HepG2 (cell line): Measurements from ENCODE around the gene CLEC9A. TPM values are rescaled to one million over a fixed set of nuclear protein-coding genes. Genes with fewer than 3 reads are reported as not detected.
"Not testable (repeated sequence)": the region's sequence is repeated elsewhere in the genome, so short reads cannot be mapped to it uniquely, and the experiment has no call there.

Experiments used
- ATAC-seq: fragments of 200-7000 bp; cut with Tn5 transposase; 3 replicates; pipeline ENCODE4 v1.9.1; 2020; ENCODE audit warnings: mild to moderate bottlenecking, moderate library complexity
- BruUV-seq: library from RNA; stranded (reverse); fragments of 400-500 nt; replicated peaks from 2 replicates; lab custom pipeline; 2021; lab: Mats Ljungman, UMichigan
- CTCF ChIA-PET: fragments of 300-600 bp; formaldehyde crosslinking; extraction: SDS; loops from one replicate; lab custom pipeline; 2021; ENCODE audit warnings: low total read pairs, inconsistent platforms, low intra/inter-chr PET ratio; lab: Yijun Ruan, JAX
- POLR2A ChIA-PET: fragments of 350-600 bp; sonication (Branson Sonifier 250); formaldehyde crosslinking; loops from one replicate; lab custom pipeline; 2020; ENCODE audit warnings: antibody characterized with exemption, inconsistent platforms; lab: Yijun Ruan, JAX
- DNase-seq: peaks from one replicate; pipeline ENCODE4 v3.0.0-alpha.2; 2015; ENCODE audit warnings: low spot score
- FAIRE-seq: peaks from 3 replicates; lab custom pipeline; 2011; peaks lifted over from hg19 to GRCh38; lab: Jason Lieb, UNC
- H2AFZ ChIP-seq: one replicate; pipeline ENCODE4 v1.6.1; 2011; ENCODE audit warnings: low read length, inconsistent platforms
- H3K27ac ChIP-seq: fragments of 300-600 bp; 3 replicates; pipeline ENCODE4 v1.8.0; 2011; ENCODE audit warnings: mixed run types, mild to moderate bottlenecking, mixed read lengths, low read length, inconsistent platforms; ENCODE audit not compliant: insufficient read depth; ENCODE audit errors: extremely low read length
- H3K27me3 ChIP-seq, 2 experiments: fragments of 200-600 bp in 1 of 2; 2 replicates in 1 of 2; 3 replicates in 1 of 2; pipeline versions ENCODE4 v1.6.0 to v1.8.0; 2011; ENCODE audit warnings: low read length in 2 of 2, mild to moderate bottlenecking in 2 of 2, moderate library complexity in 2 of 2, inconsistent platforms in 1 of 2; ENCODE audit not compliant: insufficient read depth in 2 of 2, control insufficient read depth in 1 of 2
- H3K36me3 ChIP-seq, 2 experiments: fragments of 200-600 bp in 1 of 2; replicated peaks in 1 of 2; 2 replicates in 1 of 2; 3 replicates in 1 of 2; pipeline versions ENCODE4 v1.5.1 to v1.8.0; 2011; ENCODE audit warnings: low read length in 2 of 2, inconsistent platforms in 1 of 2; ENCODE audit not compliant: insufficient read depth in 2 of 2, control insufficient read depth in 1 of 2
- H3K4me1 ChIP-seq: 2 replicates; pipeline ENCODE4 v1.5.1; 2012; ENCODE audit warnings: low read length, inconsistent platforms; ENCODE audit not compliant: insufficient read depth
- H3K4me2 ChIP-seq: 2 replicates; pipeline ENCODE4 v1.6.0; 2011; ENCODE audit warnings: low read depth, low read length, inconsistent platforms
- H3K4me3 ChIP-seq, 3 experiments: fragments of 200-600 bp in 1 of 3; sonication (generic), shearing (Covaris generic) in 1 of 3; replicated peaks in 1 of 3; 2 replicates each; pipeline ENCODE4 v1.5.1; 2011 to 2016; ENCODE audit warnings: low read length in 3 of 3, inconsistent platforms in 2 of 3, low read depth in 2 of 3, mild to moderate bottlenecking in 2 of 3, control low read depth in 1 of 3, mixed read lengths in 1 of 3; ENCODE audit not compliant: insufficient read depth in 1 of 3
- H3K79me2 ChIP-seq: one replicate; pipeline ENCODE4 v1.6.1; 2011; ENCODE audit warnings: low read length, inconsistent platforms; ENCODE audit not compliant: insufficient read depth
- H3K9ac ChIP-seq: 2 replicates; pipeline ENCODE4 v1.6.0; 2011; ENCODE audit warnings: mild to moderate bottlenecking, low read depth, low read length, inconsistent platforms; ENCODE audit not compliant: insufficient read depth
- H3K9me3 ChIP-seq: 2 replicates; pipeline ENCODE4 v1.5.1; 2012; ENCODE audit warnings: mild to moderate bottlenecking, low read length
- H4K20me1 ChIP-seq: 2 replicates; pipeline ENCODE4 v1.6.0; 2011; ENCODE audit warnings: inconsistent platforms, mild to moderate bottlenecking, low read length, moderate library complexity; ENCODE audit not compliant: insufficient read depth
- NR3C1 ChIP-seq: sonication (generic); formaldehyde crosslinking; IDR thresholded peaks from 2 replicates; pipeline ENCODE4 v1.4.0; 2020; ENCODE audit warnings: missing genetic modification reagents
- ZNF318 ChIP-seq: sonication (generic); formaldehyde crosslinking; IDR thresholded peaks from 2 replicates; pipeline ENCODE4 v1.4.0; 2020; ENCODE audit warnings: mild to moderate bottlenecking, missing genetic modification reagents
- ZZZ3 ChIP-seq: sonication (generic); formaldehyde crosslinking; IDR thresholded peaks from 2 replicates; pipeline ENCODE4 v1.4.0; 2020; ENCODE audit warnings: missing genetic modification reagents, mild to moderate bottlenecking, borderline replicate concordance
- WGBS: methylation state at CpG from one replicate; pipeline ENCODE4 v1.1.6; 2017; ENCODE audit warnings: low lambda C conversion rate; 5-methylcytosine and 5-hydroxymethylcytosine counted together
- in situ Hi-C: cut with HindIII; loops from 2 replicates; pipeline ENCODE4 v1.10.0; 2017; ENCODE audit warnings: low pct_unique_long_range_greater_than_20kb; ENCODE audit not compliant: extremely low pct_ligation_motif_present
- intact Hi-C: fragments of 100-400 bp; cut with micrococcal nuclease; formaldehyde crosslinking; loops from one replicate; pipeline ENCODE4 v1.10.0; 2022; ENCODE audit not compliant: unreplicated experiment
- polyA plus RNA-seq, 8 experiments: library from polyadenylated mRNA; depleted of rRNA in 3 of 8; stranded (reverse) in 7 of 8; unstranded in 1 of 8; fragments of >200 nt; fragmentation: Illumina TruSeq in 4 of 8; extraction: Trizol in 4 of 8; gene quantifications; 2 replicates each; pipeline versions ENCODE4 v1.2.1 to v1.2.3, GENCODE V29; 2011 to 2016; ENCODE audit warnings: low read depth in 4 of 8, missing spikeins in 1 of 8, mixed read lengths in 1 of 8; ENCODE audit not compliant: insufficient read depth in 1 of 8
- total RNA-seq, 5 experiments: library from RNA; depleted of rRNA; stranded (reverse); fragments of >200 nt; fragmentation: Illumina TruSeq; extraction: Trizol; gene quantifications; 2 replicates each; pipeline ENCODE4 v1.2.3, GENCODE V29; 2016; ENCODE audit warnings: low read depth in 1 of 5

Gene CLEC9A
- total and polyA plus RNA-seq, 2 of the 13 experiments (the other 11 are each of a cell fraction or from before 2014, with no cell fraction given) = not detected

GRCh38 chr12:10025236-10025635, 5.2 kb upstream of the CLEC9A start (continued):
- TF ChIP-seq NR3C1 (CRISPR knock-in tag) (no peak), ZZZ3 (no peak), ZNF318 (no peak)

- H3K4me1 ChIP-seq, ATAC-seq, DNase-seq, POLR2A ChIA-PET, H3K4me3 ChIP-seq, intact Hi-C loops, H3K27ac ChIP-seq, H3K9ac ChIP-seq, H3K36me3 ChIP-seq, H3K79me2 ChIP-seq, BruUV-seq, H3K27me3 ChIP-seq, FAIRE-seq, H2AFZ ChIP-seq, CTCF ChIA-PET, in situ Hi-C loops, H3K9me3 ChIP-seq, H3K4me2 ChIP-seq, H4K20me1 ChIP-seq: not testable (repeated sequence)
- WGBS = under 1% methylated on average over 4 of the region's 4 CpGs
Observed at GRCh38 chr12:10026666-10027065, 3.8 kb upstream of the CLEC9A start.
